Body of pancreas (tissue), 4 donors: ENCODE data around the gene ADRA2A.

ENCODE experiments used
- POLR2A ChIP-seq, 3 donors: fragments of 450-650 bp; IDR thresholded peaks; one replicate each; pipeline ENCODE4 v1.6.1; 2016; ENCODE audit warnings: antibody characterized with exemption in 3 of 3, mild to moderate bottlenecking in 2 of 3
- TF ChIP-seq, protein P1 (sequence below), 7 experiments: fragments of 450-650 bp in 4 of 7; fragments of 200-600 bp in 3 of 7; sonication (generic) in 3 of 7; IDR thresholded peaks; one replicate each; pipeline ENCODE4 v1.5.1; 2016 to 2019; ENCODE audit warnings: antibody characterized with exemption in 7 of 7

DNA sequence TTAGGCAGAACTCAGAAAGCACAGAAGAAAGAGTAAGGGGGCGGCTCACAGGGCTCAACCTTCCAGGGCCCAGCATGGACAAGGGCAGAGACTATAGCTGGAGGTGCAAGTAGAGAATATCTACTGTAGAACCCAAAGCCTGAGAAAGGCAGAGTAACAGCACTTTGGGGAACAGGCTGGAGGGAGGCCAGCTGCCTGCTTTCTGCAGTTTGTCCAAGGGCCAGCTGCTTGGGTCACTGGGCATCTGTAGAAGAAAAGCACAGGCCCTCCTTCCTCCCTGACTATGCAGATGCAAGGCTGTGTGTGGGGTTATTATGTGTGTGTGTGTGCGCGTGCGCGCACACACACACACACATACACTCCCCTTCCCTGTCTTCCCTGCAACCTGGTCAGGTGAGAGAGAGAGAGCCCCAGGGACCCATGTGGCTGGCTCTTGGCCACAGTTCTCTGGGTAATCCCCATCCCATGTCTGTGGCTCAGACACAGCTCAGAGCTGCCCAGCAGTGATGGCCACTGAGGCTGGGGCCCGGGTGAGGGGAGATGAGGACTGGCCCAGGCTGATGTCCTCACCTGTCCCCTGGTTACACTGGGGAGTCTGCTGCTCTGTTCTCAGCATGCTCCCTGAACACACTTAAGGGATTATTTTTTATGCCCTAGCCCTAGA, 9.0 kb downstream of the ADRA2A start:
- TF ChIP-seq, protein P1, sequence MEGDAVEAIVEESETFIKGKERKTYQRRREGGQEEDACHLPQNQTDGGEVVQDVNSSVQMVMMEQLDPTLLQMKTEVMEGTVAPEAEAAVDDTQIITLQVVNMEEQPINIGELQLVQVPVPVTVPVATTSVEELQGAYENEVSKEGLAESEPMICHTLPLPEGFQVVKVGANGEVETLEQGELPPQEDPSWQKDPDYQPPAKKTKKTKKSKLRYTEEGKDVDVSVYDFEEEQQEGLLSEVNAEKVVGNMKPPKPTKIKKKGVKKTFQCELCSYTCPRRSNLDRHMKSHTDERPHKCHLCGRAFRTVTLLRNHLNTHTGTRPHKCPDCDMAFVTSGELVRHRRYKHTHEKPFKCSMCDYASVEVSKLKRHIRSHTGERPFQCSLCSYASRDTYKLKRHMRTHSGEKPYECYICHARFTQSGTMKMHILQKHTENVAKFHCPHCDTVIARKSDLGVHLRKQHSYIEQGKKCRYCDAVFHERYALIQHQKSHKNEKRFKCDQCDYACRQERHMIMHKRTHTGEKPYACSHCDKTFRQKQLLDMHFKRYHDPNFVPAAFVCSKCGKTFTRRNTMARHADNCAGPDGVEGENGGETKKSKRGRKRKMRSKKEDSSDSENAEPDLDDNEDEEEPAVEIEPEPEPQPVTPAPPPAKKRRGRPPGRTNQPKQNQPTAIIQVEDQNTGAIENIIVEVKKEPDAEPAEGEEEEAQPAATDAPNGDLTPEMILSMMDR (IDR thresholded peaks at IDR 0.05), result no peak
- no peak for TF ChIP-seq POLR2A (IDR thresholded peaks at IDR 0.05)
